Panc1 (cell line): Measurements from ENCODE around the gene STXBP3. TPM values are rescaled to one million over a fixed set of nuclear protein-coding genes. Genes with fewer than 3 reads are reported as not detected.

ENCODE experiments used
- ATAC-seq: fragments of 200-7000 bp; cut with Tn5 transposase; 2 replicates; pipeline ENCODE4 v1.9.1; 2020; ENCODE audit warnings: mild to moderate bottlenecking, moderate library complexity
- BruUV-seq: library from RNA; stranded (reverse); fragments of 400-500 nt; replicated peaks from 2 replicates; lab custom pipeline; 2021; lab: Mats Ljungman, UMichigan
- CTCF ChIA-PET: fragments of 300-600 bp; sonication (Branson Sonifier 250); formaldehyde crosslinking; loops from one replicate; lab custom pipeline; 2022; ENCODE audit warnings: antibody characterized with exemption; lab: Charles Lee
- POLR2A ChIA-PET: fragments of 300-600 bp; sonication (Branson Sonifier 250); formaldehyde crosslinking; loops from one replicate; lab custom pipeline; 2022; ENCODE audit warnings: antibody characterized with exemption; lab: Charles Lee
- DNase-seq: peaks from one replicate; pipeline ENCODE4 v3.0.0-alpha.2; 2010; ENCODE audit warnings: low read depth, low spot score
- H3K27ac ChIP-seq: 2 replicates; pipeline ENCODE4 v1.5.1; 2011; ENCODE audit warnings: mild to moderate bottlenecking, low read length, inconsistent platforms
- H3K27me3 ChIP-seq: fragments of 200-500 bp; sonication (Bioruptor generic); 2 replicates; pipeline ENCODE4 v1.6.0; 2014; ENCODE audit warnings: low read length, inconsistent platforms; ENCODE audit not compliant: control insufficient read depth, insufficient read depth
- H3K36me3 ChIP-seq: fragments of 200-500 bp; sonication (Bioruptor generic); 2 replicates; pipeline ENCODE4 v1.5.1; 2014; ENCODE audit warnings: inconsistent platforms, mild to moderate bottlenecking, low read length, moderate library complexity; ENCODE audit not compliant: control insufficient read depth, insufficient read depth
- H3K4me1 ChIP-seq: 2 replicates; pipeline ENCODE4 v1.5.1; 2011; ENCODE audit warnings: inconsistent platforms, mild to moderate bottlenecking, low read length, moderate library complexity; ENCODE audit not compliant: control insufficient read depth, insufficient read depth
- H3K4me3 ChIP-seq, 2 experiments: 2 replicates each; pipeline ENCODE4 v1.5.1; 2011 to 2012; ENCODE audit warnings: low read depth in 2 of 2, low read length in 2 of 2, mild to moderate bottlenecking in 2 of 2, inconsistent platforms in 1 of 2, moderate library complexity in 1 of 2
- H3K9me3 ChIP-seq: fragments of 200-500 bp; sonication (Bioruptor generic); 2 replicates; pipeline ENCODE4 v1.5.1; 2014; ENCODE audit warnings: low read depth, mild to moderate bottlenecking, inconsistent platforms, low read length, moderate library complexity; ENCODE audit not compliant: control insufficient read depth, insufficient read depth
- CTCF ChIP-seq: fragments of 450-650 bp; IDR thresholded peaks from 2 replicates; pipeline ENCODE4 v1.5.1; 2017; ENCODE audit warnings: mild to moderate bottlenecking
- POLR2AphosphoS5 ChIP-seq: IDR thresholded peaks from 2 replicates; pipeline ENCODE4 v1.6.1; 2012; ENCODE audit warnings: mild to moderate bottlenecking, low read depth, low read length, moderate library complexity
- REST ChIP-seq, 2 experiments: IDR thresholded peaks; 2 replicates each; pipeline ENCODE4 v1.6.1; 2011 to 2012; ENCODE audit warnings: low read depth in 2 of 2, control low read depth in 1 of 2, low read length in 1 of 2, mild to moderate bottlenecking in 1 of 2, moderate library complexity in 1 of 2; ENCODE audit not compliant: insufficient read depth in 1 of 2
- SIN3A ChIP-seq: IDR thresholded peaks from 2 replicates; pipeline ENCODE4 v1.6.1; 2012; ENCODE audit warnings: low read depth, mild to moderate bottlenecking, low read length, moderate library complexity, borderline replicate concordance; ENCODE audit not compliant: insufficient read depth
- TCF7L2 ChIP-seq: IDR thresholded peaks from 2 replicates; pipeline ENCODE4 v1.6.1; 2011; ENCODE audit warnings: mild to moderate bottlenecking, low read depth, low read length, inconsistent platforms
- in situ Hi-C: cut with HindIII; loops from 2 replicates; pipeline ENCODE4 v1.10.0; 2016; ENCODE audit warnings: low sequenced_read_pairs, low pct_unique_long_range_greater_than_20kb
- intact Hi-C: fragments of 100-400 bp; cut with micrococcal nuclease; formaldehyde crosslinking; loops from one replicate; pipeline ENCODE4 v1.10.0; 2022; ENCODE audit not compliant: unreplicated experiment
- total RNA-seq: library from RNA; stranded (reverse); gene quantifications from one replicate; pipeline ENCODE4 v1.2.1, GENCODE V29; 2021; ENCODE audit not compliant: unreplicated experiment

STXBP3 gene
- total RNA-seq, 1 experiment from 2014 or later = 27.7 TPM

- peaks cover 15% of the 10 kb centered on the region; the same call in 1 of the 2 replicates for H3K36me3 ChIP-seq
- POLR2A ChIA-PET = no interaction called here
- in situ Hi-C loops (no loop called here), intact Hi-C loops (no loop called here)
- no peak overlapping the region for H3K27ac ChIP-seq
- no peaks in the 10 kb centered on the region for H3K4me1 ChIP-seq
- DNase-seq (no peak), ATAC-seq (peak; percentile 64)
- CTCF ChIA-PET = no interaction called here
- no peak for TF ChIP-seq TCF7L2
- no peaks in the 10 kb centered on the region for H3K27me3 ChIP-seq
- H3K9me3 ChIP-seq = no peaks in the 10 kb centered on the region
- BruUV-seq = no TSS peak
- no peak overlapping the region for H3K4me3 ChIP-seq
Measured at GRCh38 chr1:108704496-108704895, 42.0 kb upstream of the STXBP3 start.

- TF ChIP-seq POLR2AphosphoS5 = no peak
- no peak for TF ChIP-seq REST (IDR thresholded peaks at IDR 0.05; ENCODE audit: insufficient read depth in 1 of 2, low read depth in 2 of 2, low read length in 1 of 2)
- no peak for TF ChIP-seq SIN3A
- TF ChIP-seq CTCF = no peak
- TF ChIP-seq TCF7L2 = no peak
- H3K4me1 ChIP-seq = no peaks in the 10 kb centered on the region
- no peak overlapping the region for H3K27ac ChIP-seq
- no peaks in the 10 kb centered on the region for H3K9me3 ChIP-seq
- ChIA-PET POLR2A (no interaction called here), CTCF (no interaction called here)
- no TSS peak for BruUV-seq
- intact Hi-C loops (no loop called here), in situ Hi-C loops (no loop called here)
- ATAC-seq = no peak
- DNase-seq = no peak
- H3K27me3 ChIP-seq = no peaks in the 10 kb centered on the region
- peaks cover 2% of the 10 kb centered on the region; the same call in 1 of the 2 replicates for H3K36me3 ChIP-seq
- H3K4me3 ChIP-seq = no peak overlapping the region
Measured at GRCh38 chr1:108706643-108707042, 39.8 kb upstream of the STXBP3 start.

- no peak overlapping the region for H3K4me3 ChIP-seq
- ATAC-seq (0 out of 2 replicates have a peak, but pooled peaks have one; percentile 31), DNase-seq (no peak)
- intact Hi-C loops = no loop called here
- H3K27ac ChIP-seq = no peak overlapping the region
- no peak for TF ChIP-seq POLR2AphosphoS5
- no peak for TF ChIP-seq REST (IDR thresholded peaks at IDR 0.05; ENCODE audit: insufficient read depth in 1 of 2, low read depth in 2 of 2, low read length in 1 of 2)
- peak; percentile 13; the same call in 1 of the 2 replicates for TF ChIP-seq CTCF
- no TSS peak for BruUV-seq
- no peaks in the 10 kb centered on the region for H3K36me3 ChIP-seq
- CTCF ChIA-PET = interaction anchor here (0.6 kb wide), 1 partner anchor 236 kb away, joined by 5 read pairs; no protein-coding TSS in a partner anchor
- in situ Hi-C loops = no loop called here
- POLR2A ChIA-PET = no interaction called here
- H3K4me1 ChIP-seq = no peaks in the 10 kb centered on the region
- H3K27me3 ChIP-seq = no peaks in the 10 kb centered on the region
- no peaks in the 10 kb centered on the region for H3K9me3 ChIP-seq
Measured at GRCh38 chr1:108708691-108709660, 37.5 kb upstream of the STXBP3 start.
